Right cardiac atrium (tissue), 5 donors: Measurements from ENCODE around the gene FNDC3B. TPM values are rescaled to one million over a fixed set of nuclear protein-coding genes. Genes with fewer than 3 reads are reported as not detected.
A peak's percentile ranks its signal among the peaks of the same experiment; 100 is the strongest.

ENCODE experiments used
- ATAC-seq, 2 donors: fragments of 200-7000 bp; cut with Tn5 transposase; one replicate each; pipeline versions ENCODE4 v1.8.0 to v1.9.1; 2020; ENCODE audit warnings: moderate library complexity in 2 of 2, mild to moderate bottlenecking in 1 of 2
- DNase-seq, 3 donors: peaks; one replicate each; pipeline ENCODE4 v3.0.0-alpha.2; 2020
- H3K27ac ChIP-seq: one replicate; pipeline ENCODE4 v1.5.1; 2013; ENCODE audit warnings: mild to moderate bottlenecking, low read length, control low read depth, moderate library complexity
- H3K27me3 ChIP-seq: one replicate; pipeline ENCODE4 v1.6.1; 2013; ENCODE audit not compliant: control insufficient read depth, insufficient read depth
- H3K4me1 ChIP-seq: one replicate; pipeline ENCODE4 v1.6.1; 2013; ENCODE audit warnings: low read length; ENCODE audit not compliant: control insufficient read depth, insufficient read depth
- H3K4me3 ChIP-seq: one replicate; pipeline ENCODE4 v1.5.1; 2013; ENCODE audit warnings: low read length, control low read depth
- H3K9me3 ChIP-seq: one replicate; pipeline ENCODE4 v1.6.1; 2013; ENCODE audit warnings: low read length; ENCODE audit not compliant: control insufficient read depth
- WGBS: extraction: QIAGEN DNeasy Blood & Tissue Kit; methylation state at CpG from one replicate; pipeline ENCODE4 v1.1.7; 2013; 5-methylcytosine and 5-hydroxymethylcytosine counted together
- intact Hi-C, 4 donors: fragments of 100-400 bp; cut with DNase I; formaldehyde crosslinking; loops; one replicate each; pipeline versions ENCODE4 v1.11.0 to v1.14.0; 2022 to 2023
- polyA plus RNA-seq: library from polyadenylated mRNA; stranded (reverse); fragments of 200-250 nt; gene quantifications from one replicate; pipeline ENCODE4 v1.2.3, GENCODE V29; 2013
- total RNA-seq, 4 donors: library from RNA; stranded (reverse); fragmentation: NEBNext Ultra II Directional; extraction: Animal tissue kit (Norgen Biotek cat#: 25700); gene quantifications; one replicate each; pipeline ENCODE4 v1.2.1, GENCODE V29; 2021
- donor health status: healthy with polysubstance abuse.
- donor health status: DM: no; HTN: yes; CAD: no.
- donor health status: DM: no; HTN: no; CAD: no.
- donor health status: DM: no; HTN: yes; CAD: no; lungs with severe emphysema.
- donor health status: DM: yes; HTN: yes; CAD: no.

Gene FNDC3B
- total and polyA plus RNA-seq, 5 donors, result 15.8 to 117 (median 83.0) TPM

- Histone ChIP-seq H3K4me3 (no peak overlapping the region), H3K27ac (no peak overlapping the region), H3K4me1 (peaks cover 4% of the 10 kb centered on the region), H3K27me3 (no peaks in the 10 kb centered on the region), H3K9me3 (no peaks in the 10 kb centered on the region)
- no peak for DNase-seq
- WGBS, result 51% methylated on average over 3 of the region's 3 CpGs
- ATAC-seq, result no peak
- intact Hi-C loops, result no loop called here
These were observed 17.0 kb downstream of the FNDC3B start for GRCh38 chr3:172056416-172056815.

- no peak for DNase-seq
- no peaks in the 10 kb centered on the region for H3K9me3 ChIP-seq
- WGBS, result 59% methylated on average over 3 of the region's 3 CpGs
- H3K27me3 ChIP-seq, result no peaks in the 10 kb centered on the region
- ATAC-seq, result no peak
- no peak overlapping the region for H3K4me3 ChIP-seq
- H3K4me1 ChIP-seq, result peaks cover 4% of the 10 kb centered on the region
- intact Hi-C loops, result no loop called here
- H3K27ac ChIP-seq, result no peak overlapping the region
These were observed 17.7 kb downstream of the FNDC3B start for GRCh38 chr3:172057059-172057458.

- H3K4me3 ChIP-seq, result no peak overlapping the region
- DNase-seq (no peak), ATAC-seq (peak in 1 of 2 donors; percentile 54)
- H3K27ac ChIP-seq, result no peak overlapping the region
- H3K27me3 ChIP-seq, result no peaks in the 10 kb centered on the region
- H3K9me3 ChIP-seq, result no peaks in the 10 kb centered on the region
- H3K4me1 ChIP-seq, result peaks cover 4% of the 10 kb centered on the region
- WGBS, result 43% methylated on average over 3 of the region's 3 CpGs
- intact Hi-C loops, result no loop called here
These were observed 18.4 kb downstream of the FNDC3B start for GRCh38 chr3:172057624-172058327.

- H3K27me3 ChIP-seq, result no peaks in the 10 kb centered on the region
- DNase-seq, result no peak
- intact Hi-C loops, result no loop called here
- no peaks in the 10 kb centered on the region for H3K9me3 ChIP-seq
- no peak for ATAC-seq
- H3K27ac ChIP-seq, result no peak overlapping the region
- 67% methylated on average over 3 of the region's 3 CpGs for WGBS
- peaks cover 4% of the 10 kb centered on the region for H3K4me1 ChIP-seq
- H3K4me3 ChIP-seq, result no peak overlapping the region
These were observed 20.2 kb downstream of the FNDC3B start for GRCh38 chr3:172059532-172059931.

- WGBS, result 96% methylated on average over 1 of the region's 1 CpG
- intact Hi-C loops, result no loop called here
- Histone ChIP-seq H3K4me3 (no peak overlapping the region), H3K9me3 (no peaks in the 10 kb centered on the region), H3K4me1 (peaks cover 4% of the 10 kb centered on the region), H3K27me3 (no peaks in the 10 kb centered on the region), H3K27ac (no peak overlapping the region)
- ATAC-seq (no peak), DNase-seq (no peak)
These were observed 20.9 kb downstream of the FNDC3B start for GRCh38 chr3:172060234-172060633.

- intact Hi-C loops, result no loop called here
- Histone ChIP-seq H3K27ac (no peak overlapping the region), H3K27me3 (no peaks in the 10 kb centered on the region), H3K4me1 (peaks cover 8% of the 10 kb centered on the region), H3K4me3 (peak overlapping the region; percentile 12), H3K9me3 (no peaks in the 10 kb centered on the region)
- peak; percentile 60 to 65 for ATAC-seq
- no peak for DNase-seq
- 22% methylated on average over 4 of the region's 4 CpGs for WGBS
These were observed 22.4 kb downstream of the FNDC3B start for GRCh38 chr3:172061724-172062184.

- Histone ChIP-seq H3K4me3 (no peak overlapping the region), H3K4me1 (peaks cover 5% of the 10 kb centered on the region), H3K27me3 (no peaks in the 10 kb centered on the region), H3K9me3 (no peaks in the 10 kb centered on the region), H3K27ac (no peak overlapping the region)
- intact Hi-C loops, result no loop called here
- DNase-seq (no peak), ATAC-seq (no peak)
- WGBS, result 91% methylated on average over 3 of the region's 3 CpGs
These were observed 23.4 kb downstream of the FNDC3B start for GRCh38 chr3:172062761-172063160.

- intact Hi-C loops, result no loop called here
- Histone ChIP-seq H3K4me3 (no peak overlapping the region), H3K4me1 (peaks cover 9% of the 10 kb centered on the region), H3K9me3 (no peaks in the 10 kb centered on the region), H3K27me3 (no peaks in the 10 kb centered on the region), H3K27ac (peak overlapping the region; percentile 29)
- ATAC-seq (no peak), DNase-seq (no peak)
- WGBS, result 79% methylated on average over 7 of the region's 7 CpGs
These were observed 24.4 kb downstream of the FNDC3B start for GRCh38 chr3:172063456-172064432.

- H3K4me3 ChIP-seq, result no peak overlapping the region
- H3K4me1 ChIP-seq, result peaks cover 15% of the 10 kb centered on the region
- no peaks in the 10 kb centered on the region for H3K9me3 ChIP-seq
- intact Hi-C loops, result no loop called here
- H3K27ac ChIP-seq, result no peak overlapping the region
- ATAC-seq, result no peak
- no peaks in the 10 kb centered on the region for H3K27me3 ChIP-seq
- WGBS, result 2% methylated on average over 1 of the region's 1 CpG
- DNase-seq, result no peak
These were observed 26.1 kb downstream of the FNDC3B start for GRCh38 chr3:172065527-172065926.

GRCh38 chr3:172065967-172066762 lies 26.8 kb downstream of the FNDC3B start:
- Histone ChIP-seq H3K9me3 (no peaks in the 10 kb centered on the region), H3K27ac (no peak overlapping the region), H3K27me3 (no peaks in the 10 kb centered on the region), H3K4me3 (no peak overlapping the region), H3K4me1 (peaks cover 15% of the 10 kb centered on the region)
- no peak for DNase-seq
- 48% methylated on average over 7 of the region's 7 CpGs for WGBS
- peak; percentile 28 to 65 for ATAC-seq
- intact Hi-C loops, result no loop called here
